Mammary microvascular endothelial cell (primary cell): ENCODE data around the gene OTUD3. TPM values are rescaled to one million over a fixed set of nuclear protein-coding genes. Genes with fewer than 3 reads are reported as not detected.

ENCODE experiments used
- total RNA-seq: library from RNA; depleted of rRNA; stranded (reverse); fragments of >200 nt; gene quantifications from 2 replicates; pipeline ENCODE4 v1.2.3, GENCODE V29; 2015

Gene OTUD3, protein sequence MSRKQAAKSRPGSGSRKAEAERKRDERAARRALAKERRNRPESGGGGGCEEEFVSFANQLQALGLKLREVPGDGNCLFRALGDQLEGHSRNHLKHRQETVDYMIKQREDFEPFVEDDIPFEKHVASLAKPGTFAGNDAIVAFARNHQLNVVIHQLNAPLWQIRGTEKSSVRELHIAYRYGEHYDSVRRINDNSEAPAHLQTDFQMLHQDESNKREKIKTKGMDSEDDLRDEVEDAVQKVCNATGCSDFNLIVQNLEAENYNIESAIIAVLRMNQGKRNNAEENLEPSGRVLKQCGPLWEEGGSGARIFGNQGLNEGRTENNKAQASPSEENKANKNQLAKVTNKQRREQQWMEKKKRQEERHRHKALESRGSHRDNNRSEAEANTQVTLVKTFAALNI
- 1.8 and 2.1 TPM in 2 replicates for total RNA-seq

DNA sequence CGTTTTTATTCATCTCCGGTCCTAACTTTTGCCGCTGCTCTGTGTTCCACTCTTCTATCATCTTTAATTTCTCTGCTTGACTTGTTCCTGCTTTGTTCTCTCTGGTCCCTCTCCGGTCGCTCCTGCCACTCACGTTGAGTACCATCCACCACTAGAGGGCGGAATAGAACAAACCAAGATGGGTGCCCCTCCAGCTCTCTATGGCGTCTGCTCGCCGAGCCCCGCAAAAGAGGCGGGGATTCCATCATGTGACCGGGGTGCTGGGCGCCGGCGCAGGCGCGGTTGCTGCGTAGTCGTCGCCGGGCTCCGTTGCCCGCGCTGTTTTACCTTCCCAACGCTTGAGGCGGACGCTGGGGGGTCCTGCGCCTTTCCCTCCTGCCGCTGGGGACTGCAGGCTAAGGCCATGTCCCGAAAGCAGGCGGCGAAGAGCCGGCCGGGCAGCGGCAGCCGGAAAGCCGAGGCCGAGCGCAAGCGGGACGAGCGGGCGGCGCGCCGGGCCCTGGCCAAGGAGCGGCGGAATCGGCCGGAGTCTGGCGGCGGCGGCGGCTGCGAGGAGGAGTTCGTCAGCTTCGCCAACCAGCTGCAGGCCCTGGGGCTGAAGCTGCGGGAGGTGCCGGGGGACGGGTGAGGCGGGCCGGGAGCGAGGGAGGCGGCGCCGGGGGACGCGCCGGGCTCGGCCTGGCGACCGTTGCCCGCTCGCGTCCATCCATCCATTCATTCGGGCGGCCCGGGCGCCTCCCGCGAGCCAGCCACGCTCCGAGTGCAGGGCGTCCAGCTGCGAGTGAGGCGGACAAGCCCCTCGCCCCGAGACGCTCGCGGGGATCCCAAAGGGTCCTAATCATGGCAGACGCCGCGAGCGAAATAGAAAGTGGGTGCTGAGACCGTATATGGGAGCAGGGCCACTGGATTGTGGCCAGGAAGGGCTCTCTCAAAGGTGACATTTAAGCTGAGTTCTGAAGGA lies at the start of gene OTUD3:
TSS of gene OTUD3 (plus strand) at position 285 of the 961 bp plus-strand sequence. CDS start at position 404, 119 bp downstream.

DNA sequence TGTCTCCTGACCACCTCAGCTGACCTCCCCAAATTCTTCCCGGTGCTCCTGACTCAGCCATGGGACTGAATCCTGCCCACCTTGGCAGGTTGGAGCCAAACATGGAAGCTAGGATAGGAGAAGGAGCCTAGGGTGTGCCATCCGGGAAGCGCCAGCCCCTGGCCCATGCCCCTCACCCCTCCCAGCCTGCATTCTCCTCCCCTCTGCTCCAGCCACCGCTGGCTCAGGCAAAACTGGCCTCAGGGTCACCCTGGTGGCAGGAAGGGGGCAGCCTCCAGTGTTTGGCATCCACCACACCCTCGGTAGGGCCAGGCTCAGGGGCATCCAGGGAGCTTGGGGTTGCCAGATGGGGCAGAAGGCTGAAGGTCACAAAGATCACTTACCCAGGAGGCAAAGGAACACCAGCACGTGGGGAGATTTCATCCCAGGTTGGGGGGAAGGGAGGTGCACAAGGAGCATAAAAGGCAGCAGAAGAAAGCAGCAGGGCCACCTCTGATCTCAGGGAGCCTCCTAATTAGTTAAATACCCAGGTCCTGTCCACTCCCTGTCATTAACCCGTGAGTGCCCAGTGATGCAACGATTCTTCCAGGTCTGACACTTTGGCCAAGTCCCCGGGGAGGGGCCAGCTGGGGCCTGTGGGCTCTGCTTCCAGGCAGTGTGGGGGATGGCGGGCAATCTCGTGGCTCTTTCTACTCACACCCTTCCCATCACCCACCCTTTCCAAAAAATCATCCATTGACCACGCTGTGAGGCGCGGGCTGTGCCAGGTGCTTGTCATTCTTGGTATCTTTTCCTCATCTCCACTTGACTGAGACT lies 41.1 kb downstream of the OTUD3 start, which contains the start of gene PLA2G2E:
TSS of gene PLA2G2E (minus strand) at position 481 of the 816 bp plus-strand sequence. CDS start at position 423, 58 bp downstream.

Other genes with a start within 250 kb of the OTUD3 start
- gene NBL1, start 238.1 kb upstream of the OTUD3 start, total RNA-seq = 54.3 and 72.4 TPM in 2 replicates
- not detected in 2 replicates for gene HTR6, start 217.5 kb upstream of the OTUD3 start, total RNA-seq
- gene TMCO4, start 82.5 kb upstream of the OTUD3 start, total RNA-seq = 6.8 and 7.9 TPM in 2 replicates
- gene RNF186, start 67.1 kb upstream of the OTUD3 start, total RNA-seq = not detected in 2 replicates
- gene PLA2G2E, start 41.2 kb downstream of the OTUD3 start, total RNA-seq = not detected in 2 replicates
- not detected in 2 replicates for gene PLA2G2A, start 97.2 kb downstream of the OTUD3 start, total RNA-seq
- gene PLA2G5, start 187.8 kb downstream of the OTUD3 start, total RNA-seq = 4.0 and 5.5 TPM in 2 replicates
- not detected in 2 replicates for gene PLA2G2D, start 237.1 kb downstream of the OTUD3 start, total RNA-seq